COLO829 (cell line): ENCODE results near the gene DNAL1.
"Not testable (repeated sequence)": the region's sequence is repeated elsewhere in the genome, so short reads cannot be mapped to it uniquely, and the experiment has no call there.

Experiments
- DNase-seq: peaks from one replicate; pipeline ENCODE4 v3.0.0; 2012; ENCODE audit warnings: low spot score

The DNAL1 gene

GRCh38 chr14:73644531-73645247 lies at the start of gene DNAL1:
TSS of gene DNAL1 (plus strand) at chr14:73644986. CDS start at chr14:73645040, 54 bp downstream.
- DNase-seq: peak; percentile 89

DNA sequence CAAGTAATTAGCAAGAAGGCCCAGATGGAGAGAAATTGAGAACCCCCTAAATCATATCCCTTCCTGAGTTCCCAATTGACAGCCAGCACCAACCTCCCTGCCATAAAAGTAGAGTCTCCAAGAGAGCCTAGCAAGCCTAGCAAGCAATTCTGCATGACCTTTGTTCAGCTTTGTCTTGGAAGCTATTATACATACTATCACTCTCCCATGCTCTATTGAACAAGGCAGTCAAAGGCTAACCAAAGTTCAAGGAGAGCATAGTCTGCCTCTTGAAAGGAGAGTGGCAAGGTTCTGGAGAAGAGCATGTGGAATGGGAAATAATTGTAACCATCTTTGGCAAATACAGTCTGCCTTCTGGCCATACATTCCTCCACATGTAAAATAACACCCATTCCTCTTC lies 45.3 kb upstream of the DNAL1 start:
- no peak for DNase-seq

- no peak for DNase-seq
Observed at GRCh38 chr14:73602994-73603393, 41.8 kb upstream of the DNAL1 start.

- DNase-seq: no peak
Observed at GRCh38 chr14:73606271-73606670, 38.5 kb upstream of the DNAL1 start.

- DNase-seq: no peak
Observed at GRCh38 chr14:73607241-73607640, 37.5 kb upstream of the DNAL1 start.

DNA sequence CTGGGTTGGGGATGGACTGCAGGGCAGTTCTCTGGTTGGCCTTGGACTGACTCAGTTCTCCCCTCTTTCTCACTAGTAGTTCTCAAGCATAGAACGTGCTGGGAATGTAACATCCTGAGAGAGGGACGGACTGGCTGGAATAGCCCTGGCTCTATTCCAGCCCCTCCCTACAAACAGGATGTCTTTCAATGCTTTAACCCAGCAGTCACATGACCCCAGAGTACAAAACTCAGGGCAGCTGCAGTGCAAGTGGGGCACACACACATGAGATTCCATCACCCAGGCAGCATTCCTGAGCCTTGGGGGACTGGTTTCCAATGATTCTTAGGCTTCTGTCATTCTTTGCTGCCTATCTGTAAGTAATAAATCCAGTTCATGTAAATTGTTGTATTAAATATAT lies 34.1 kb upstream of the DNAL1 start:
- DNase-seq: no peak

GRCh38 chr14:73612339-73613045 lies 32.3 kb upstream of the DNAL1 start, which contains the start of gene ACOT6:
TSS of gene ACOT6 (plus strand) at chr14:73612517. CDS start at chr14:73612572, 55 bp downstream.
- DNase-seq: peak; percentile 24

DNA sequence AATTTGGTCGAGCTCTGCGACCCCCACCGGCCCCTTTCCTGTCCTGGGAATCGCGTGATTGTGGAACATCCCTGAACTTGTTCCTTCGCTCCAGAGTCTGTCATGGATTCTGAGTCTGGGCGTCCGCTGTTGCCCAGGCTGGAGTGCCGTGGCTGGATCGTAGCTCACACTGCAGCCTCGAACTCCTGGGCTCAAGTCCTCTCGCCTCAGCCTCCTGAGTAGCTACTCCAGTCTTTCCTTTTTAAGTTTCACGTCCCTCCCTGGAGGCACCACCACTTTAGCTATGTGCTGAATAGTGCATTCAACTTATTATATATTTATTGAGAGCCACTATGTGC lies 31.8 kb upstream of the DNAL1 start:
- no peak for DNase-seq

GRCh38 chr14:73613419-73613963 lies 31.3 kb upstream of the DNAL1 start:
- no peak for DNase-seq

DNA sequence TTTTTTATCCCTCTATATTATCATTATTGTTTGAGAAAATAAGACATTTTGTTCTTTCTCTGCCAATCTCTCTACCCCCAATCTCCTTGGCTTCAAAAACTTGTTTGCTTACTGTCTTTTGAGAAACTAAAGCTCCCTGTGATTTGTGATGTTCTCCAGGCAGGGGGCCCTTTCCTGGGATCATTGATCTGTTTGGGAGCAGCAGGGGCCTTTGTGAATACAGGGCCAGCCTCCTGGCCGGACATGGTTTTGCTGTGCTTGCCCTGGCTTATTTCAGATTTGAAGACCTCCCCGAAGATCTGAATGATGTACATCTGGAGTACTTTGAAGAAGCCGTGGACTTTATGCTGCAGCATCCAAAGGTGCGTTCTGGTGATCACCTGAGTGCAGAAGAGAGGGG lies 28.0 kb upstream of the DNAL1 start:
- DNase-seq: no peak

GRCh38 chr14:73619524-73619923 lies 25.3 kb upstream of the DNAL1 start:
- no peak for DNase-seq

GRCh38 chr14:73620268-73620667 lies 24.5 kb upstream of the DNAL1 start:
- no peak for DNase-seq

GRCh38 chr14:73623504-73624054 lies 21.2 kb upstream of the DNAL1 start:
- no peak for DNase-seq

DNA sequence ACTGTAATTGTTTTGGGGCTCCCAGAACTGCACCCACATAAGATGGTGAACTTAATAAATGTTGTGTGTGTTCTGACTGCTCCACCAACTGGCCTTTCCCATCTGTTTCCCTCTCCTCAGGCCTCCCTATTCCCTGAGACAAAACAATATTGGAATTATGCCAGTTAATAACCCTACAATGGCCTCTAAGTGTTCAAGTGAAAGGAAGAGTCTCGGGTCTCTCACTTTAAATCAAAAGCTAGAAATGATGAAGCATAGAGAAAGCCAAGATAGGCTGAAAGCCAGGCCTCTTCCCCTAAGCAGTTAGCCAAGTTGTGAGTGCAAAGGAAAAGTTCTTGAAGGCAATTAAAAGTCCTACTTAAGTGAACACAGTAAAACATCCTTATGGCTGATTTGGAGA lies 19.1 kb upstream of the DNAL1 start:
- DNase-seq: no peak

DNA sequence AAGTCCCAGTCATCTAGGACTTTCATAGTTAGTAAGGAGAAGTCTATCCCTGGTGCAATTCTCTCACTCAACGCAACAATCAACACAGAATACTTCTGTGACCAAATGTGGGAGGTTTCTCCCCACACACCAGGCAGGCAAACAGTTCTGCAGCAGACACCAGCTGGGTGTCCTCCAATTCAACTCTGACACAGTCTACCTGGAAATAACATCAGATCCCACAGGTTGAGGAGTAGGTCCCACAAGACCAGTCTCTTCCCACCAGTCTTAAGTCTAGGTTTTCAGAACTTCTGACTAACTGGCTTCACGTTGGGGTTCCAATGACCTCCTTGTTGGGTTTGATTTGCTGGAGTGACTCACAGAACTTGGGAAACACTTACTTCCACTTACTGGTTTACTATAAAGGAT lies 17.6 kb upstream of the DNAL1 start:
- DNase-seq: no peak

DNA sequence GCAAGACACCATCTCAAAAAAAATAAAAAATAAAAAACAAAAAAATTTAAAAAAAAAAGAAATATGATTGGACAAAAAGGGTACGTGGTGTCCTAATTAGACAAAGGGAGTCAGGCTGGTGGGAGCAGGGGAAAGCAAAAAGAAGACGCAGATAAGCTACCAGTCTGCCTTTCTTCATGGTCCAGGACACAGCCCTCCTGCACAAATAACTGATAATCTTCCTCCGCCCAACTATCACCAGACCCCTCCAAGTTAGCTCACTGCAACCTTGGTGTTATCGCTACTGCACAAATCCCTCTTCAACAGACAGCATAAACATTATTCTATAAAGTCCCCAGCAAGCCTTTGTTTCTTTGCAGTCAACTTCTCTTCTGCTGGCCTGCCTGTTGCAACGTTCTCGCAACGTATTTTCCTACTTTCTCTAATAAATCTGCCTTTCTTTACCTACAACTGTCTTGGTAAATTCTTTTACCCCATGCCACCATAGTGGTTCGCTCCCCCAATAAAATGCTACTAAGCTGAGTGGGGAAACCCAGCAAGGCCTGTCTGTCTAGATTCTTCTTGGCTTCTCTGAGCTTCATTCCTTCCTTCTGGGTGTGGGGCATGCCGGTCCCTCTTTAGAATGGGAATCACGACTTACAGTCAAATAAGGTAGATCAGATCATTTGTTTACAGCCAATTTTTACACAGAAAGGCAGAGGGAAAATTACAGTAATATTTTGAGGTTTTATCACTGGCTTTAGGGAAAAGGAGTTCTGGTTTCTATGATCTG lies 14.6 kb upstream of the DNAL1 start:
- no peak for DNase-seq

DNA sequence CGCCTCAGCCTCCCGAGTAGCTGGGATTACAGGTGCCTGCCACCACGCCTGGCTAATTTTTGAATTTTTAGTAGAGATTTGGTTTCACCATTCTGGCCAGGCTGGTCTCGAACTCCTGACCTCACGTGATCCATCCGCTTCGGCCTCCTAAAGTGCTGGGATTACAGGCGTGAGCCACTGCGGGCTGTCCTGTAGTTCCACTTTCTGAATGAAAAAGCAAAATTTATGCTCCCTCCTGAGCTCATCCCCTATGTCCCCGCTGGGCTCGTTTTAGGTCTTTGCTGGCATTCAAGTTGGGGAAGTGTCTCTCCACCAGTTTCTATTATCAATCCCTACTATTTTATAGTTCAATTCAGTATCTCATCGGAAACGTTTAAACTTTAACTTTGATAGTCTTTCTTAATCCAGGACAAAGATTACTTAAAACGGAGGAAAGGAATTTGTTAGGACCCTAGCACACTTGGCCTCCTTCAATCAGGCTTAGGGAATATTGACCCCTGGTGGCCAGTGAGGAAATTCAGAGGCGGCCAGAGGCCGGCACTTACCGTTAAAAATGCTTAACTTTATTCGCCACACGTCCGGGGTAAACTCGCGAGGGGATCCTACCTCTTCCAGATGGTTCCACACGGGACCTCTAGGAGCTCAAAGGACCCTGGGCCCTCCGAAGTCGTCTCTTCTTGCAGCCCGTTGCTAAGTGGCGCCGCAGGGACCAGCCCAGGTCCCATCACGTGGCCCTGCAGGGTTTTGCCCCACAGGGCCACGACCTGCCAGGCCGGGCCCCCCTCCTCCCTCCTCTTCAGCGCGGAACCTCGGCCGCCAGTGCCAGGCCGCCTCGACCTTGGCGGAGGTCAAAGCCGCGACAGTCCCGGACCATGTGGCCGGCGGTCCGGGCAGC lies 11.4 kb upstream of the DNAL1 start:
- peak; percentile 40 for DNase-seq

- no peak for DNase-seq
Observed at GRCh38 chr14:73634011-73634833, 10.6 kb upstream of the DNAL1 start.

DNA sequence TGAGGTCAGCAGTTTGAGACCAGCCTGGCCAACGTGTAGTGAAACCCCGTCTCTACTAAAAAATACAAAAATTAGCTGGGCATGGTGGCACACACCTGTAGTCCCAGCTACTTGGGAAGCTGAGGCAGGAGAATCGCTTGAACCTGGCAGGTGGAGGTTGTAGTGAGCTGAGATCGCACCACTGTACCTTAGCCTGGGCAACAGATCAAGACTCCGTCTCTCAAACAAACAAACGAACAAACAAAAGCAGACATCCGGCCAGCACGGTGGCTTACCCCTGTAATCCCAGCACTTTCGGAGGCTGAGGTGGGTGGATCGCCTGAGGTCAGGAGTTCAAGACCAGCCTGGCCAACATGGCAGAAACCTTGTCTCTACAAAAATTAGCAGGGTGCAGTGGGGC lies 8.4 kb upstream of the DNAL1 start:
- not testable (repeated sequence) for DNase-seq

- DNase-seq: no peak
Observed at GRCh38 chr14:73637830-73638229, 7.0 kb upstream of the DNAL1 start.
